Left ventricle myocardium inferior (tissue), 1 donor: ENCODE data around the gene BRSK1. TPM values are rescaled to one million over a fixed set of nuclear protein-coding genes. Genes with fewer than 3 reads are reported as not detected.
A peak's percentile ranks its signal among the peaks of the same experiment; 100 is the strongest.

Source experiments
- DNase-seq: peaks from one replicate; pipeline ENCODE4 v3.0.0-alpha.2; 2020
- H3K27ac ChIP-seq: fragments of 200-600 bp; replicated peaks from 2 replicates; pipeline ENCODE4 v1.8.0; 2021
- H3K27me3 ChIP-seq: fragments of 200-600 bp; 2 replicates; pipeline ENCODE4 v1.8.0; 2021; ENCODE audit warnings: low read depth
- H3K36me3 ChIP-seq: fragments of 200-600 bp; 2 replicates; pipeline ENCODE4 v1.8.0; 2021
- H3K4me1 ChIP-seq: fragments of 200-600 bp; 2 replicates; pipeline ENCODE4 v1.8.0; 2021
- H3K4me3 ChIP-seq: fragments of 200-600 bp; 2 replicates; pipeline ENCODE4 v1.8.0; 2021; ENCODE audit warnings: mild to moderate bottlenecking, moderate library complexity
- H3K9me3 ChIP-seq: fragments of 200-600 bp; replicated peaks from 2 replicates; pipeline ENCODE4 v1.8.0; 2021
- CTCF ChIP-seq: fragments of 200-600 bp; IDR thresholded peaks from 2 replicates; pipeline ENCODE4 v1.8.0; 2021; ENCODE audit warnings: antibody characterized with exemption, mild to moderate bottlenecking, borderline replicate concordance
- intact Hi-C: fragments of 100-400 bp; cut with micrococcal nuclease; formaldehyde crosslinking; loops from one replicate; pipeline ENCODE4 v1.11.0; 2022
- total RNA-seq: library from RNA; stranded (reverse); fragmentation: NEBNext Ultra II Directional; extraction: Animal tissue kit (Norgen Biotek cat#: 25700); gene quantifications from one replicate; pipeline ENCODE4 v1.2.1, GENCODE V29; 2021
- donor health status: DM: no; HTN: yes; CAD: no; lungs with severe emphysema.

BRSK1 gene
- total RNA-seq, 1 donor from 2014 or later, result 3.0 TPM

GRCh38 chr19:55314396-55314795 lies 30.6 kb downstream of the BRSK1 start:
- TF ChIP-seq CTCF, result no peak
- no peak overlapping the region for H3K4me3 ChIP-seq
- intact Hi-C loops, result no loop called here
- H3K9me3 ChIP-seq, result peaks cover 3% of the 10 kb centered on the region
- H3K27ac ChIP-seq, result no peak overlapping the region
- no peaks in the 10 kb centered on the region for H3K4me1 ChIP-seq
- H3K27me3 ChIP-seq, result peaks cover 3% of the 10 kb centered on the region
- no peak for DNase-seq
- no peaks in the 10 kb centered on the region for H3K36me3 ChIP-seq

- H3K27me3 ChIP-seq, result peaks cover 17% of the 10 kb centered on the region
- no peak overlapping the region for H3K4me3 ChIP-seq
- no peak for TF ChIP-seq CTCF
- no peak overlapping the region for H3K27ac ChIP-seq
- no peaks in the 10 kb centered on the region for H3K4me1 ChIP-seq
- H3K9me3 ChIP-seq, result no peaks in the 10 kb centered on the region
- intact Hi-C loops, result no loop called here
- no peaks in the 10 kb centered on the region for H3K36me3 ChIP-seq
- DNase-seq, result no peak
Measured at GRCh38 chr19:55315956-55316525, 32.2 kb downstream of the BRSK1 start.

- H3K36me3 ChIP-seq, result no peaks in the 10 kb centered on the region
- peaks cover 23% of the 10 kb centered on the region for H3K27me3 ChIP-seq
- no peak for DNase-seq
- H3K27ac ChIP-seq, result no peak overlapping the region
- no peaks in the 10 kb centered on the region for H3K9me3 ChIP-seq
- intact Hi-C loops, result no loop called here
- TF ChIP-seq CTCF, result no peak
- no peak overlapping the region for H3K4me3 ChIP-seq
- H3K4me1 ChIP-seq, result no peaks in the 10 kb centered on the region
Measured at GRCh38 chr19:55316646-55317045, 32.8 kb downstream of the BRSK1 start.

- DNase-seq, result peak; percentile 38
Measured at GRCh38 chr19:55319785-55320184, 36.0 kb downstream of the BRSK1 start.

GRCh38 chr19:55320844-55321419 lies 37.1 kb downstream of the BRSK1 start:
- no peak for DNase-seq
- Histone ChIP-seq H3K4me1 (no peaks in the 10 kb centered on the region), H3K36me3 (no peaks in the 10 kb centered on the region), H3K27ac (no peak overlapping the region), H3K27me3 (peaks cover 42% of the 10 kb centered on the region), H3K9me3 (no peaks in the 10 kb centered on the region), H3K4me3 (no peak overlapping the region)
- no peak for TF ChIP-seq CTCF
- intact Hi-C loops, result no loop called here

More at GRCh38 chr19:55319785-55320184, 36.0 kb downstream of the BRSK1 start:
- Histone ChIP-seq H3K4me3 (peak overlapping the region; percentile 14), H3K27me3 (peaks cover 42% of the 10 kb centered on the region), H3K9me3 (no peaks in the 10 kb centered on the region), H3K4me1 (no peaks in the 10 kb centered on the region), H3K36me3 (no peaks in the 10 kb centered on the region), H3K27ac (no peak overlapping the region)
- TF ChIP-seq CTCF, result no peak
- intact Hi-C loops, result no loop called here
